DMS114 treated with DMSO at 0.1 percent for 48 hours (cell line): ENCODE data around the gene COL10A1.

Experiments used
- DNase-seq: peaks from one replicate; lab custom pipeline; 2025; ENCODE audit not compliant: unreplicated experiment; lab: John Stamatoyannopoulos, UW

COL10A1 gene

GRCh38 chr6:116087437-116088027 is 38.4 kb downstream of the COL10A1 start:
- DNase-seq: no peak

DNA sequence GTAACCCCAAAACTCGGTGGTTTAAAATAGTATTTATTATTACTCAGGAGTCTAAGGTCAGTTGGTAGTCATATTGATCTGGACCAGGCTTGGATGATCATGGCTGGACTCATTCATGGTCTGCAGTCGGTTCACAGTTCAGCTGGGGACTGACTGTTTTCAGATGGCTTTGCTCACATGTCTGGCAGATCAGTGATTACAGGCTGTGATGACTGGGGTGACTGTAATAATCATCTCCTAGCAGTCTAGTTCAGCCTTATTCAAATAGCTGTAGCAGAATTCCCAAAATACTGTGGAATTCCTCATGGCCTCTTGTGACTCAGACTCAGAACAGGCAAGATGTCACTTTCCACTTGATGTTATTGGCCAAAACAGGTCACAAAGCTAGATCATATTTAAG is 41.6 kb downstream of the COL10A1 start:
- DNase-seq: no peak

- no peak for DNase-seq
Observed at GRCh38 chr6:116083052-116083451, 42.9 kb downstream of the COL10A1 start.

- no peak for DNase-seq
Observed at GRCh38 chr6:116078945-116079344, 47.0 kb downstream of the COL10A1 start.

DNA sequence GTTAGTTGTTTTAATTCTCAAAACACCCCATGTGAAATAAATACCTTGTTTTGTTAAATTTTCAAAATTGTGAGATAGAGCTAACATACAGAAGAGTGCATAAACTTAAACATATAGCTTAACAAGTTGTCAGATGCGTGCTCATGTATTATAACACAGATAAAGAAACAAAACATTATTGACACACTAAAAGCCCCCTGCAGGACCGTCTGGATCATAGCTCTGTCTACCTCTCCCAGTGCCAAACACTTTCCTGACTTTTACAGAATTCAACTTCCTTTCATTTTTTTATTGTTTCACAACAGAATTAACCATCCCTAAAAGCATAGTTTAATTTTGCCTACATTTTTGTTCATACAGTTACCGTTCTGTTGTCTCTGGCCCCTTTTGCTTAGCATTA is 47.4 kb downstream of the COL10A1 start:
- no peak for DNase-seq

- no peak for DNase-seq
Observed at GRCh38 chr6:116074732-116075390, 51.1 kb downstream of the COL10A1 start.

- DNase-seq: no peak
Observed at GRCh38 chr6:116073765-116074440, 52.0 kb downstream of the COL10A1 start.

DNA sequence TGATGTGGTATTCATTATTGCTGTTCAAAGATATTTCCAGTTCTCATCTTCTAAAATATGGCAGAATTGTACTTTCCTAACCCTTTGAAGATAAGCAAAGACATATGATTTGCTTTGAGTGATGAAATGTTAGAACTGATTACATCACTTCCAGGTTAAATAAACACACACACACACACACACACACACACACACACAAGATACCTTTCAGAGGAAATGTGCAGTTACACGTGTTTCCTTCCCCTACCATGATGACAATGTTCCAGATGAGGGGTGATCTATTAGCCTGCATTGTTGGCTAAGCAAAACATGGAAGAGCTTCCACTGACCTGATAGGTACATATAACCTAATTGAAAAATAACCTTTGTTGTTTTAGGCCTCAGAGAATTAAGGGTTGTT is 53.6 kb downstream of the COL10A1 start:
- DNase-seq: no peak

- no peak for DNase-seq
Observed at GRCh38 chr6:116070616-116071389, 55.1 kb downstream of the COL10A1 start.

GRCh38 chr6:116070101-116070500 is 55.8 kb downstream of the COL10A1 start:
- no peak for DNase-seq
